ENCODE measurements around the gene PNPO. TPM values are rescaled to one million over a fixed set of nuclear protein-coding genes. Genes with fewer than 3 reads are reported as not detected.

Gene PNPO
- total RNA-seq, 1 donor from 2014 or later, result 7.1 TPM

DNA sequence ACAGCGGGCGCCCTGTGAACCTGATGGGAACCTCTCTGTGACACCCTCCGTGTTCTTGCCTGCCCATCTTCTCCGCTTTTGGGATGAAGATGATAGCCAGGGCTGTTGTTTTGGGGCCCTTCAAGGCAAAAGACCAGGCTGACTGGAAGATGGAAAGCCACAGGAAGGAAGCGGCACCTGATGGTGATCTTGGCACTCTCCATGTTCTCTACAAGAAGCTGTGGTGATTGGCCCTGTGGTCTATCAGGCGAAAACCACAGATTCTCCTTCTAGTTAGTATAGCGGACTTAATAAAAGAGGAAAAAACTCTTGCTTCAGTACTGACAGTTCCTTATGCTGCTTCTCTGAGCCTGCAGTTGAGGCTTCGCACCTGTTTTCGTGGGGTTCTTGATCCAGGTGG, 40.1 kb downstream of the PNPO start:
- H3K4me3 Mint-ChIP-seq, result no peak overlapping the region
- TF ChIP-seq, protein P1, sequence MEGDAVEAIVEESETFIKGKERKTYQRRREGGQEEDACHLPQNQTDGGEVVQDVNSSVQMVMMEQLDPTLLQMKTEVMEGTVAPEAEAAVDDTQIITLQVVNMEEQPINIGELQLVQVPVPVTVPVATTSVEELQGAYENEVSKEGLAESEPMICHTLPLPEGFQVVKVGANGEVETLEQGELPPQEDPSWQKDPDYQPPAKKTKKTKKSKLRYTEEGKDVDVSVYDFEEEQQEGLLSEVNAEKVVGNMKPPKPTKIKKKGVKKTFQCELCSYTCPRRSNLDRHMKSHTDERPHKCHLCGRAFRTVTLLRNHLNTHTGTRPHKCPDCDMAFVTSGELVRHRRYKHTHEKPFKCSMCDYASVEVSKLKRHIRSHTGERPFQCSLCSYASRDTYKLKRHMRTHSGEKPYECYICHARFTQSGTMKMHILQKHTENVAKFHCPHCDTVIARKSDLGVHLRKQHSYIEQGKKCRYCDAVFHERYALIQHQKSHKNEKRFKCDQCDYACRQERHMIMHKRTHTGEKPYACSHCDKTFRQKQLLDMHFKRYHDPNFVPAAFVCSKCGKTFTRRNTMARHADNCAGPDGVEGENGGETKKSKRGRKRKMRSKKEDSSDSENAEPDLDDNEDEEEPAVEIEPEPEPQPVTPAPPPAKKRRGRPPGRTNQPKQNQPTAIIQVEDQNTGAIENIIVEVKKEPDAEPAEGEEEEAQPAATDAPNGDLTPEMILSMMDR (conservative IDR thresholded peaks at IDR 0.05), result no peak
- H3K27ac Mint-ChIP-seq (ENCODE audit: unreplicated experiment), result peak overlapping the region; percentile 62
- no peaks in the 10 kb centered on the region for H3K27me3 Mint-ChIP-seq (ENCODE audit: low read depth)
- H3K4me1 Mint-ChIP-seq, result peaks cover 62% of the 10 kb centered on the region
- DNase-seq (ENCODE audit: low read depth, low spot score), result no peak
- no peaks in the 10 kb centered on the region for H3K9me3 Mint-ChIP-seq
- H3K36me3 Mint-ChIP-seq (ENCODE audit: low read depth), result peaks cover 45% of the 10 kb centered on the region

DNA sequence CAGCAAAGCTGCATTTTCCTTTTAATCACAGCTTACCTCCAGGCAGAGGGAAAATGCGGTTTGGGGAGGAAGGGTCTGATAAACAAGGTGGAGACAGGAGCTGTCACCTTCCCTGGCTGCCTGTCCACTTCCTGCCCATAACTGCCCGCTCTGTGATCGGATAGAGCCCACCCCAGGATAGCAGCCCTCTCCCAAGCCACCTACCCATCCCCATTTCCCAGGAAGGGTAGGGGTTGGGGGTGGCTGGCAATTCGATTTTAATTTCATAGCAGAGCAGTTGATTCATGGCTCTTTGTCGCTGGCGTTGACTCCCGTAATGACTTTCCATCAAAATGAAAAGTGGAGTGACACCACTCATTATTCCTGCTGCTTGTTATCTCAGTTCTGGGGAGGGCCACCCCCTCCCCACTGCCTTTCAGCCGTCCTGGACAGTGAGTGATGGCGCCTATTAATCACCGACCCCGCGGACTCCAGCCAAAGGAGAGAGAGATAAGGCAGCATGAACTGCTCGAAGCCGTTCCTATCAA, 40.8 kb downstream of the PNPO start:
- TF ChIP-seq, protein P1 (conservative IDR thresholded peaks at IDR 0.05), result no peak
- Mint-ChIP-seq H3K27ac (ENCODE audit: unreplicated experiment) (no peak overlapping the region), H3K36me3 (ENCODE audit: low read depth) (peaks cover 49% of the 10 kb centered on the region), H3K27me3 (ENCODE audit: low read depth) (no peaks in the 10 kb centered on the region), H3K9me3 (no peaks in the 10 kb centered on the region), H3K4me1 (peaks cover 69% of the 10 kb centered on the region), H3K4me3 (peak overlapping the region; percentile 24)
- no peak for DNase-seq (ENCODE audit: low read depth, low spot score)

DNA sequence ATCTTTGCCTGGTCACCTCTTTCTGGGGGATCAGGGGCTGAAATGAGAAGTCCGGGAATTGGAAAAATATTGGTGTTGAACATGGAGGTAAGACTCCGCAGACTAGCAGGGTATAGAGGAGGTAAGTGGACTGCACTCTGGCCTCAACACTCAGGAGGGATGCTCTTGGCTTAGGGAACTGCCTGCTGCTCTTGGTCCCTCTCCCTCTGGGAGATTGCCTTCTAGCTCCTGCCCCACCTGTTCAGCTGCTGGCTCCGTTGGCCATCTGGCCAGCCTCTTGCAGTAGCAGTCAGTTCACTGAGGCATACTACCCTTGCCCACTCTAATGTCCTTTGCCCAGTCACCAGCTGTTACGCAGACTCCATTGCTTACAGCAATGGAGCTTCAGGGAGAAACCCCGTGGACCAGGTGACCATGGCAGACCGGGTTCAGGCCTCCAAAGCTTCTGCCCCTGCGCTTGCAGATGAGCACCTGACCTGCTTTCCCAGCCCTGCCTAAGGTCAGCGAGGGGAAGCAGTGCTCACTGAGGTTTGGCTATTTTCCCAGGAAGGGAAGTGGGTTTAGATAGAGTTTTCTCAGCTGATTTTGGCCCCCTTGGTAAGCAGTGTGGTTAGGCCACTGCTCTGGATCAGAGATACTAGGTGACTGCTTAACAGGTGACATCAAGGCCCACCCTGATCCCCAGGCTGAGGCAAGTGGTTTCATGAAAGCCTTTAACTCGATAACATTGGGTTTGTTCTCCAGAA, 41.4 kb downstream of the PNPO start:
- Mint-ChIP-seq H3K4me3 (peak overlapping the region; percentile 24), H3K27ac (ENCODE audit: unreplicated experiment) (peak overlapping the region; percentile 85), H3K9me3 (no peaks in the 10 kb centered on the region), H3K27me3 (ENCODE audit: low read depth) (peaks cover 3% of the 10 kb centered on the region), H3K4me1 (peaks cover 75% of the 10 kb centered on the region), H3K36me3 (ENCODE audit: low read depth) (peaks cover 49% of the 10 kb centered on the region)
- TF ChIP-seq, protein P1 (conservative IDR thresholded peaks at IDR 0.05), result no peak
- no peak for DNase-seq (ENCODE audit: low read depth, low spot score)

DNA sequence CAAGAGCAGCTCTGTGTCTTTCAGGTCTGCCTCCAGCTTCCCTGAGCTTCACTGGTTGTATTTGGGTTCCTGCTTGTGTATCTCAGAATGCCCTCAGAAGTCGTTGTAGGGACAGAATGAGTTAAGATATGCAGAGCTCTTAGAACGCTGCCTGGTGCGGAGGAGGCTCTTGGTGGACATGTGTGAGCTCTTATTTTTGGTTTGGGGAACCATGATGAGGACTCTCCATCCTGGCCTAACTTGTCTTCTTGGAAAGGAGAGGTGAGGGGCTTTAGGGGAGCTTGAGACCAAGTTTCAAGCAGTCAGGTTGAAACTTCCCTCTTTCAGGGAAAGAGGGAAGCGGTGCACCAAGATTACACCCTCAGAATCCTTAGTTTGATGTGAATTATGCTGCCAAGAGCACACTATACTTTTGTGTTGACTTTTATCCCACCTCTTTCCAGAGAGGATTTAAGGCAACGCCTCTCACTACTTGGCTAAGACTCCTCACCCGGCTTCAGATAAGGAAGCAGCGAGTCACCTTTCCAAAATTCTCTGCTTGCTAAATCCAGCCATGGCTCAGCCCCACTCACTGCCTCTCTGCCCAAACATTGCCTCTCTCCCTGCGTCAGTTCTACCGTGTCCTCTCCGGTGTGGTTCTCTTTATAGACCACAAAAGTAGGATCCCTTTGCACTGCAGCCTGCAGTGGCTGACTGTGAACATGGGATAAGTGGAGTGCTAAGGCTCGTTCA, 42.3 kb downstream of the PNPO start:
- Mint-ChIP-seq H3K9me3 (no peaks in the 10 kb centered on the region), H3K36me3 (ENCODE audit: low read depth) (peaks cover 44% of the 10 kb centered on the region), H3K4me1 (peaks cover 77% of the 10 kb centered on the region), H3K27me3 (ENCODE audit: low read depth) (peaks cover 4% of the 10 kb centered on the region), H3K27ac (ENCODE audit: unreplicated experiment) (peak overlapping the region; percentile 85), H3K4me3 (peak overlapping the region; percentile 4)
- no peak for DNase-seq (ENCODE audit: low read depth, low spot score)
- TF ChIP-seq, protein P1 (conservative IDR thresholded peaks at IDR 0.05), result no peak

DNA sequence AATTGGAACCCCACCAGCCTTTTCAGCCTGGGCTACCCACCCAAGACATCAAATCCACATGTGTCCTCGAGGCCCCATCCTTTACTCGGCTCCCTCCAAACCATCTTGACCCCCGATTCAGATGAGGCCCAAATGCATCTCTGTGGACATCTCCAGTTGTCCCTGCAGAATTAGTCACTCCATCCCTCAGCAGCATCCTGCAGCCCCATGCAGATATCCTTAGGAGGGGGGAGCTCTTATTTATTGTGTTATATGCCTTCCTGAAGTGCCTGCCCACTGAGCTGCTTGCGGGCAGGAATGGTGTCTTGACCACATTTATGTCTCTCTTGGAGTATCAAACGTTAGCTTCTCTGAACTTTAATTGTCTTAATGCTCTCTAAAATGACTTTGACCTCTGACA, 45.1 kb downstream of the PNPO start:
- Mint-ChIP-seq H3K4me3 (peak overlapping the region; percentile 68), H3K27ac (ENCODE audit: unreplicated experiment) (peak overlapping the region; percentile 76), H3K4me1 (peaks cover 85% of the 10 kb centered on the region), H3K27me3 (ENCODE audit: low read depth) (peaks cover 6% of the 10 kb centered on the region), H3K9me3 (no peaks in the 10 kb centered on the region), H3K36me3 (ENCODE audit: low read depth) (peaks cover 29% of the 10 kb centered on the region)
- no peak for DNase-seq (ENCODE audit: low read depth, low spot score)
- TF ChIP-seq, protein P1 (conservative IDR thresholded peaks at IDR 0.05), result no peak

All from neural crest cell (in vitro differentiated cells).